Stomach (tissue), 9 donors: ENCODE data around the gene GABRB3. TPM values are rescaled to one million over a fixed set of nuclear protein-coding genes. Genes with fewer than 3 reads are reported as not detected.

Experiments
- DNase-seq, 2 donors: peaks; one replicate each; pipeline versions ENCODE4 v3.0.0 to v3.0.0-alpha.2; 2013 to 2019
- H3K27ac ChIP-seq, 5 donors: fragments of 200-600 bp in 4 of 5; sonication (generic) in 4 of 5; one replicate each; pipeline ENCODE4 v1.5.1; 2013 to 2019; ENCODE audit warnings: mild to moderate bottlenecking in 1 of 5, moderate library complexity in 1 of 5
- H3K27me3 ChIP-seq, 3 donors: fragments of 200-600 bp; sonication (generic); one replicate each; pipeline ENCODE4 v1.5.1; 2017 to 2019; ENCODE audit warnings: mixed run types in 1 of 3
- H3K36me3 ChIP-seq, 4 donors: fragments of 200-600 bp; sonication (generic); 1 replicate in 3 of 4; 2 replicates in 1 of 4; pipeline ENCODE4 v1.5.1; 2016 to 2019
- H3K4me1 ChIP-seq, 4 donors: fragments of 200-600 bp; sonication (generic); one replicate each; pipeline ENCODE4 v1.5.1; 2016 to 2019
- H3K4me3 ChIP-seq, 4 donors: fragments of 200-600 bp; sonication (generic) in 3 of 4; one replicate each; pipeline ENCODE4 v1.5.1; 2016 to 2019; ENCODE audit warnings: mild to moderate bottlenecking in 1 of 4
- H3K9me3 ChIP-seq, 4 donors: fragments of 200-600 bp; sonication (generic); one replicate each; pipeline ENCODE4 v1.5.1; 2016 to 2019
- EP300 ChIP-seq: sonication (generic); formaldehyde crosslinking; IDR thresholded peaks from one replicate; pipeline ENCODE4 v1.6.1; 2017; ENCODE audit warnings: antibody characterized with exemption
- POLR2A ChIP-seq, 4 donors: fragments of 450-650 bp; IDR thresholded peaks; one replicate each; pipeline ENCODE4 v1.6.1; 2016; ENCODE audit warnings: antibody characterized with exemption in 4 of 4, control low read depth in 2 of 4, mild to moderate bottlenecking in 1 of 4, moderate library complexity in 1 of 4
- POLR2AphosphoS5 ChIP-seq, 3 donors: sonication (generic); formaldehyde crosslinking; IDR thresholded peaks; one replicate each; pipeline ENCODE4 v1.6.1; 2016; ENCODE audit warnings: antibody characterized with exemption in 3 of 3
- WGBS, 5 donors: extraction: QIAGEN DNeasy Blood & Tissue Kit in 3 of 5; methylation state at CpG; one replicate each; pipeline versions ENCODE4 v1.1.5 to v1.1.7; 2013 to 2018; 5-methylcytosine and 5-hydroxymethylcytosine counted together
- intact Hi-C: fragments of 100-400 bp; cut with DNase I; formaldehyde crosslinking; loops from one replicate; pipeline ENCODE4 v1.15.1; 2023; ENCODE audit warnings: low total_unique reads
- polyA plus RNA-seq, 3 donors: library from polyadenylated mRNA; stranded (reverse); fragments of 200-250 nt; gene quantifications; one replicate each; pipeline ENCODE4 v1.2.3, GENCODE V29; 2013
- total RNA-seq, 5 donors: library from RNA; depleted of rRNA; stranded (reverse); fragments of >200 nt; gene quantifications; one replicate each; pipeline versions ENCODE4 v1.1.0 to v1.2.3, GENCODE V29; 2014 to 2016
- TF ChIP-seq, protein P1 (sequence below), 7 experiments: fragments of 450-650 bp in 4 of 7; fragments of 200-600 bp in 3 of 7; sonication (generic) in 3 of 7; IDR thresholded peaks; one replicate each; pipeline ENCODE4 v1.5.1; 2016 to 2019; ENCODE audit warnings: antibody characterized with exemption in 7 of 7, control low read depth in 2 of 7, mild to moderate bottlenecking in 1 of 7
- donor health status: healthy with polysubstance abuse.
- donor health status: Bipolar disorder and iron deficiency.
- donor health status: healthy.

GABRB3 gene
- total and polyA plus RNA-seq, 8 donors = 1.5 to 14.6 (median 6.1) TPM; not detected in 2

DNA sequence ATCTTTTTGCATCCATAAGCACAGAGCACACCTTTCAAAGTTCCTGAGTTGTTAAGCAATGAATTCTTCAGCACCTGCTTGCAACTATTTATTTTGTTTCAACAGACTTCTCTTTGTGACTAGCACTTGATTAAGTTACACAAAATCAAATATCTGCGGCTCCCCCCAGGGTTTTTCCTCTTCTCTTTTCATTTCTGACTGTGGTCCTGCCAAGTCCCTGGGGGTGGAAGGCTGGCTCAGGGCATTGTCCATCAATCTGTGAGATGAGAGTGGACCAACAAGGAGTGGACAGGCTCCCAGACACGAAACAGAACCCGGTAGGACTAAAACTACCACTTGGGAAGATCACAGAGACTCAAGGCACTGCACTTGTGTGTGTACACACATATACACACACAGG lies 96.8 kb downstream of the GABRB3 start:
- intact Hi-C loops = no loop called here
- Histone ChIP-seq H3K9me3 (no peaks in the 10 kb centered on the region), H3K36me3 (no peaks in the 10 kb centered on the region), H3K27ac (no peak overlapping the region), H3K27me3 (no peaks in the 10 kb centered on the region), H3K4me3 (no peak overlapping the region), H3K4me1 (no peaks in the 10 kb centered on the region)
- WGBS, 5 donors = 24 to 57% (median 36%) methylated on average over 3 of the region's 3 CpGs
- no peak for DNase-seq
- TF ChIP-seq POLR2AphosphoS5 (IDR thresholded peaks at IDR 0.05) (no peak), POLR2A (IDR thresholded peaks at IDR 0.05) (no peak)

DNA sequence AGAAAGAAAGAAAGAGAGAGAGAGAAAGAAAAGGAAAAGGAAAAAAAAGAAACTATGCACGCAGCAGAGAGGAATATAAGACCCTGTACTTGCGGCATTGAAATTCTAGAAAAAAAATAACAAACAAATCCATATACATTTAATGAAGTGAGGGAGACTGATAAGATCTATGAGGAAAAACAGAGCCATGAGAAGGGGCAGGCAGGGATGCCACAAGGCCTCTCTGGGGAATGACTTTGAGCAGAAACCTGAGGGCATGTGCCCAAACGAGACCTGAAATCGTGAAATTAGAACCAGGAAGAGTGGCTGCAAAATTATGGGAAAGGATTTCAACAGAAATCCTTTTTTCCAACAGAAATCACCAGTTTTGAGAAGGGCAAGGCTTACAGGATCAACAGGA lies 98.4 kb downstream of the GABRB3 start:
- no peak for DNase-seq
- peaks cover 0 to 7% (median 0%) of the 10 kb centered on the region in 4 donors for H3K9me3 ChIP-seq
- 64 to 85% (median 79%) methylated on average over 4 of the region's 4 CpGs for WGBS, 5 donors
- intact Hi-C loops = loop anchor here (5.0 kb wide), 1 partner anchor 52 kb away; no protein-coding TSS in a partner anchor
- no peaks in the 10 kb centered on the region for H3K4me1 ChIP-seq
- peaks cover 0 to 6% (median 0%) of the 10 kb centered on the region in 3 donors for H3K27me3 ChIP-seq
- no peak for TF ChIP-seq EP300
- no peak for TF ChIP-seq POLR2AphosphoS5 (IDR thresholded peaks at IDR 0.05)
- TF ChIP-seq POLR2A (IDR thresholded peaks at IDR 0.05) = no peak
- H3K36me3 ChIP-seq = no peaks in the 10 kb centered on the region
- no peak overlapping the region for H3K27ac ChIP-seq
- no peak overlapping the region for H3K4me3 ChIP-seq

DNA sequence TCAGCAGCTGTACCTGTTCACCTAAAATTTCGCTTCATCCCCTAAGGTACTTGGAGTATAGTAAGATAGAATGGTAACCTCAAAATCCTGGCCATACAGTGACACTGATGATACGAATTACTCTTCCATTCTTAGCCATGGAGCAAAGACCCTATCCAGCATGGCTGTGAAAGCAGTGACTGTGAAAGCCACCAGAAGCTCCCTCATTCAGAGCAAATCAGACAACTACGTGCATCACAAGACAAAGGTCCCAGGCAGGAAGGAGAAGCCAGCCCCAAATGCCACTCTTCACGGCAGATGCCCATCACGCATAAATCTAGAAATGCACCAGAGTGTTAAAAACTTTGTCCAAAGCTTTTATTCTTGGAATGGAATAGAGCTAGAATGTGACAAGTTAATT lies 99.4 kb downstream of the GABRB3 start:
- DNase-seq = no peak
- intact Hi-C loops = loop anchor here (5.0 kb wide), 1 partner anchor 51 kb away; no protein-coding TSS in a partner anchor
- TF ChIP-seq POLR2AphosphoS5 (IDR thresholded peaks at IDR 0.05) = no peak
- TF ChIP-seq, protein P1, sequence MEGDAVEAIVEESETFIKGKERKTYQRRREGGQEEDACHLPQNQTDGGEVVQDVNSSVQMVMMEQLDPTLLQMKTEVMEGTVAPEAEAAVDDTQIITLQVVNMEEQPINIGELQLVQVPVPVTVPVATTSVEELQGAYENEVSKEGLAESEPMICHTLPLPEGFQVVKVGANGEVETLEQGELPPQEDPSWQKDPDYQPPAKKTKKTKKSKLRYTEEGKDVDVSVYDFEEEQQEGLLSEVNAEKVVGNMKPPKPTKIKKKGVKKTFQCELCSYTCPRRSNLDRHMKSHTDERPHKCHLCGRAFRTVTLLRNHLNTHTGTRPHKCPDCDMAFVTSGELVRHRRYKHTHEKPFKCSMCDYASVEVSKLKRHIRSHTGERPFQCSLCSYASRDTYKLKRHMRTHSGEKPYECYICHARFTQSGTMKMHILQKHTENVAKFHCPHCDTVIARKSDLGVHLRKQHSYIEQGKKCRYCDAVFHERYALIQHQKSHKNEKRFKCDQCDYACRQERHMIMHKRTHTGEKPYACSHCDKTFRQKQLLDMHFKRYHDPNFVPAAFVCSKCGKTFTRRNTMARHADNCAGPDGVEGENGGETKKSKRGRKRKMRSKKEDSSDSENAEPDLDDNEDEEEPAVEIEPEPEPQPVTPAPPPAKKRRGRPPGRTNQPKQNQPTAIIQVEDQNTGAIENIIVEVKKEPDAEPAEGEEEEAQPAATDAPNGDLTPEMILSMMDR (IDR thresholded peaks at IDR 0.05) = no peak
- TF ChIP-seq EP300 = no peak
- TF ChIP-seq POLR2A (IDR thresholded peaks at IDR 0.05) = no peak
- Histone ChIP-seq H3K27ac (no peak overlapping the region), H3K4me3 (no peak overlapping the region), H3K9me3 (peaks cover 0 to 7% (median 0%) of the 10 kb centered on the region in 4 donors), H3K27me3 (peaks cover 0 to 6% (median 0%) of the 10 kb centered on the region in 3 donors), H3K36me3 (no peaks in the 10 kb centered on the region), H3K4me1 (no peaks in the 10 kb centered on the region)
- 75 to 78% (median 77%) methylated on average over 5 of the region's 5 CpGs for WGBS, 5 donors

DNA sequence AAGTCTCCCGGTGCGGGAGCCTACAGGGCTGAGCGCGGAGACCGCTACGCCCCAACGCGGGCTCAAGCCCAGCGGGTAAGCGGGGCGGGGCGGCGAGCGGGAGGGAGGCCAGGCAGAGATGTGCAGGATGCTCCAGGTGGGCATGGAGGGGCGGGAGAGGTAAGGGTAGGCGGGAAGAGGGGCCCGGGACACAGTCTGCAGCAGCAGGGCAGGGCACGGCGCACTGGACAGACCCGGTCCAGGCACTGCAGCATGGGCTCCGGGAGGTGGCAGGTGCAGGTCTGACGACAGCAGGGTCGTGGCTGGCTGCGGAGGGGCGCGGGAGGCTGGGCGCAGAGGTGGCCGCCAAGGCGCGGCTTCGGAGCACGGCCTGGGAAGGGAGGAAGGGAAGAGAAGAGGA lies 102.8 kb downstream of the GABRB3 start:
- peak overlapping the region in 1 of 4 donors; percentile 10 for H3K4me3 ChIP-seq
- no peak overlapping the region for H3K27ac ChIP-seq
- intact Hi-C loops = loop anchor here (5.0 kb wide), 1 partner anchor 48 kb away; no protein-coding TSS in a partner anchor
- peaks cover 0 to 7% (median 0%) of the 10 kb centered on the region in 4 donors for H3K9me3 ChIP-seq
- no peak for DNase-seq
- TF ChIP-seq, protein P1 (IDR thresholded peaks at IDR 0.05) = no peak
- TF ChIP-seq POLR2AphosphoS5 (IDR thresholded peaks at IDR 0.05) (no peak), EP300 (no peak), POLR2A (IDR thresholded peaks at IDR 0.05) (no peak)
- peaks cover 0 to 6% (median 0%) of the 10 kb centered on the region in 3 donors for H3K27me3 ChIP-seq
- WGBS, 5 donors = 42 to 80% (median 73%) methylated on average over 24 to 32 of the region's 32 CpGs
- H3K4me1 ChIP-seq = peaks cover 0 to 11% (median 0%) of the 10 kb centered on the region in 4 donors
- no peaks in the 10 kb centered on the region for H3K36me3 ChIP-seq

DNA sequence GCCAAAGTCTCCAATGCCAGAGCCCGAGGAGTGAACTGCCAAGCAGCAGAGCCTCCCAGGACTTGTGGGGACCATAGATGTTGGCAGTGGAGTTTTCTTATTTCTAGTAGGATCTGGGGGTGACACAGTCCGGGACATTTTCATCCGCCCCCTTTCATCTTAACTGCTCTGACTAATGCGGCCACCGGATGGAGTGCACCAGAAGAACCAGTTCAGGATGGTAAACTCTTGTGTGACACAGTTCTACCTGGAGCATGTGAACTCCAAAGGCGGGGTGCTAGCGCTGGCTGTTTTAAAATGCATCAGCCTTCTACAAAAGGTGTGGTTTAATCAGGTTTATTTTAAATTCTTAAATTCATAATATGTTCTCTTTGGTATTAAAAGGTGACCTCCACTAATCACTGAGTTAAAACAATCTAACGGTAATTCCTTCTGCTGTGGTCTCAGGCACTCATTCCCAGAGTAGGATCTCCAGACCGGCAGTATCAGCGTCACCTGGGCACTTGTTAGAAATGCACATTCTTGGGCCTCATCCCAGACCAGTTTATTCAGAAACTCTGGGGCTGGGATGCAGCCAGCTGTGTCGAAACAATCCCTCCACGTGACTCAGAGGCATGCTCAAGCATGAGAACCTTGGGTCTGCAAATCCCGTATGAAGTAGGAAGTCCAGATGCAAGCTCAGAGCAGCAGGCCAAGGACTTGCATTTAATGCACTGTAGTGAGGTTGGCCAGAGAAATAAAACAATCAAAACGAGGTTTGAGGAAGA lies 105.5 kb downstream of the GABRB3 start:
- DNase-seq = peak; percentile 8 to 31
- Histone ChIP-seq H3K9me3 (peaks cover 0 to 7% (median 0%) of the 10 kb centered on the region in 4 donors), H3K4me3 (no peak overlapping the region), H3K27me3 (peaks cover 0 to 6% (median 0%) of the 10 kb centered on the region in 3 donors), H3K4me1 (peaks cover 0 to 11% (median 0%) of the 10 kb centered on the region in 4 donors), H3K36me3 (no peaks in the 10 kb centered on the region), H3K27ac (no peak overlapping the region)
- TF ChIP-seq POLR2AphosphoS5 (IDR thresholded peaks at IDR 0.05) (no peak), POLR2A (IDR thresholded peaks at IDR 0.05) (no peak), EP300 (no peak)
- TF ChIP-seq, protein P1 (IDR thresholded peaks at IDR 0.05) = no peak
- 62 to 74% (median 70%) methylated on average over 14 of the region's 14 CpGs for WGBS, 5 donors
- intact Hi-C loops = no loop called here
